Fibroblast of pulmonary artery (primary cell): ENCODE results near the gene TRRAP.

ENCODE experiments used
- DNase-seq: peaks from one replicate; pipeline ENCODE4 v3.0.0-alpha.2; 2010; ENCODE audit warnings: low read depth
- H3K4me3 ChIP-seq: replicated peaks from 2 replicates; pipeline ENCODE4 v1.5.1; 2011; ENCODE audit warnings: low read depth, mild to moderate bottlenecking, control low read depth, low read length, moderate library complexity
- CTCF ChIP-seq: IDR thresholded peaks from 2 replicates; pipeline ENCODE4 v1.5.1; 2011; ENCODE audit warnings: mild to moderate bottlenecking, control low read depth, low read length, inconsistent platforms; ENCODE audit errors: missing control alignments

The TRRAP gene

GRCh38 chr7:98866351-98866750, 12.0 kb upstream of the TRRAP start:
- DNase-seq, result no peak
- no peak overlapping the region for H3K4me3 ChIP-seq
- TF ChIP-seq CTCF, result no peak

- no peak overlapping the region for H3K4me3 ChIP-seq
- no peak for DNase-seq
- TF ChIP-seq CTCF, result no peak
Observed at GRCh38 chr7:98866765-98867164, 11.6 kb upstream of the TRRAP start.

- no peak for TF ChIP-seq CTCF
- DNase-seq, result no peak
Observed at GRCh38 chr7:98868450-98868849, 9.9 kb upstream of the TRRAP start.

GRCh38 chr7:98869027-98869596, 9.2 kb upstream of the TRRAP start:
- no peak for TF ChIP-seq CTCF
- DNase-seq, result no peak
- H3K4me3 ChIP-seq, result no peak overlapping the region

More at GRCh38 chr7:98868450-98868849, 9.9 kb upstream of the TRRAP start:
- H3K4me3 ChIP-seq, result no peak overlapping the region

- TF ChIP-seq CTCF, result no peak
- DNase-seq, result no peak
- peak within 1 kb of the TSS; percentile 36 for H3K4me3 ChIP-seq
Observed at GRCh38 chr7:98869597-98870120, 8.7 kb upstream of the TRRAP start, which contains the start of gene TMEM130. TSS of gene TMEM130 (minus strand) at chr7:98870014. CDS start at chr7:98869861, 153 bp downstream.

GRCh38 chr7:98870121-98870651, 8.1 kb upstream of the TRRAP start:
- no peak for TF ChIP-seq CTCF
- peak; percentile 31 for DNase-seq
- peak overlapping the region; percentile 36 for H3K4me3 ChIP-seq
